HG03025 (cell line): Measurements from ENCODE around the gene ZNF362.
"Not testable (repeated sequence)": the region's sequence is repeated elsewhere in the genome, so short reads cannot be mapped to it uniquely, and the experiment has no call there.

Experiments
- ATAC-seq: cut with Tn5 transposase; IDR thresholded peaks from one replicate; pipeline ENCODE4 v1.9.1; 2021; ENCODE audit warnings: mild to moderate bottlenecking, moderate library complexity; ENCODE audit not compliant: unreplicated experiment, low FRiP score

ZNF362 gene

GRCh38 chr1:33256471-33257206 lies at the start of gene ZNF362:
Gene ZNF362 (plus strand): TSS chr1:33256492. CDS start chr1:33270575, 14,083 bp downstream.
- ATAC-seq: no peak

DNA sequence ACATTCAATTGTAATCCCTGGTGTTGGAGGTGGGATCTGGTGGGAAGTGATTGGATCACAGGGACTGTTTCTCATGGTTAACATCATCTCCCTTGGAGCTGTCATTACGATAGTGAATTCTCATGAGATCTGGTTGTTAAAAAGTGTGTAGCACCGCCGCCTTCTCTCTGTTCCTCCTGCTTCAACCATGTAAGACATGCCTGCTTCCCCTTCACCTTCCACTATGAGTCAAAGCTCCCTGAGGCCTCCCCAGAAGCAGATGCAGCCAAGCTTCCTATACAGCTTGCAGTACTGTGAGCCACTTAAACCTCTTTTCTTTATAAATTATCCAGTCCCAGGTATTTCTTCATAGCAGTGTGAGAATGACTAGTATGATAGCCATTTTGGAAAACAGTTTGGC lies 44.3 kb upstream of the ZNF362 start:
- ATAC-seq: no peak

GRCh38 chr1:33219886-33220661 lies 36.2 kb upstream of the ZNF362 start:
- ATAC-seq: no peak

DNA sequence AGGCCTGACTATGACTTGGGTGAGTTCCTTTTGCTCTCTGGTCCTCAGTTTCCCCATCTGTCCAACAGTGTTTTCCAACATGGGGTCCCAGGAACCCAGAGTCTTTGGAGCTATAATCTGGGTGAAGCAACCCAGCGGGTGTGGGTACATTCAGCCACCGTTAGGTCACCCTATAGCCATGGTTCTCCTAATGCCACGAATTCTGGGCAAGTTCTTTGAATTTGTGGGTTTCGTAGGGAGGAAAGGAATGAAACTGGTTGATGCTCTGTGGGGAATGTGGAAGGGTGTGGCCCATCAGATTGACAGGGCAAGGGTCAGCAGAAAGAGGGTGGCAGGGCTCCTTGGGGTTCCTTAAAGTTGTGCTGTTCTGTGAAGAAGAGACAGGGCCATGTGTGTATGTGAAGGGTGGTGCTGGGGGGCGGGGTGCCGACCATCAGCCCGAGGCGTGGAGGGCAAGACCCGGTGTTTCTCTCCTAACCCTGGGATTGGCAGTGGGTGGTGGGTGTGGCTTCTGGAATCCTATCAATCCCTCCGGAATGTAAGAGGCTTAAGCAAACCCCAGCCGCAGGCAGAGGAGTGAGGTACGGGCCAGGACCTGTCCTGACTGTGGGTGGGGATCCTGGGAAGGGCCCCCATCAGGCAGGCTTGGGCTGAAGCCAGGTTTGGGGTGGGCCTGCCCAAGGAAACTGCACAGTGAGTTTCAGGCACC lies 35.5 kb upstream of the ZNF362 start:
- no peak for ATAC-seq

GRCh38 chr1:33221385-33221758 lies 34.9 kb upstream of the ZNF362 start:
- no peak for ATAC-seq

GRCh38 chr1:33222381-33222780 lies 33.9 kb upstream of the ZNF362 start:
- no peak for ATAC-seq

- ATAC-seq: no peak
Observed at GRCh38 chr1:33224166-33224707, 32.1 kb upstream of the ZNF362 start.

DNA sequence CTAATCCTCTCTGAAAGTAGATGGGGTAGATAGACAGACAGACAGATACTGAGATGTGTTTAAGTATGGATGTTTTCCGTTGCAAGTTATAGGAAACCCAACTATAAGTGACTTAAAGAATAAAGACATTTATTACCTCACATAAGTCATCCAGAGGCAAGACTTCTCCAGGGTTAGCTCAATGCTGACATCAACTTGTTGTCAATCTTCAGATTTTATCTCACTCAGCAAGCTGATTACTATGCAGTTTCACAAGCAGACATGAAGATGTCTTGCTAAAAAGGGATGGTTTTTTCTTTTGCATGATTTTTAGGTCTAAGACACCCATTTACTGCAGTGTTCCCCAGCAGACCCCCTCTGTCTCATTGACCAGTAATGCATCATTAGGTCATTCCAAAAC lies 30.7 kb upstream of the ZNF362 start:
- ATAC-seq: no peak

- no peak for ATAC-seq
Observed at GRCh38 chr1:33228935-33229487, 27.3 kb upstream of the ZNF362 start.

DNA sequence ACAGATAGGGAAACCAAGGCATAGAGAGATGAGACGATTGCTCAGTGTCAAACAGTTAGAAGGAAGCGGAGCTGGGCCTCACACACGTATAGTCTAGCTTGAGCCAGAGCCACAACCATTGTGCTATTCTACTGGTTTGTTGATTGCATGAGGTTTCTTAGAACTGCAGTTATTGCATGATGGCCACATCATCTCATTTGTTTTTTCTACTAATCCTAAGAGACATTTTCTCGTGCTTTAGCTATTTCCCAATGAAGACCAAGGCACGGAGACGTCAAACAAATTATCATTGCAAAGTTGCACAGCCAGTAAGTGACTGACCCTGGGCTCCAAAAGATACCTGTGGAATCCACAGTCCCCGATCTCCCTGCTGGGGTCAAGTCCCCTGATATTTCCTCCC lies 25.1 kb upstream of the ZNF362 start:
- ATAC-seq: no peak

DNA sequence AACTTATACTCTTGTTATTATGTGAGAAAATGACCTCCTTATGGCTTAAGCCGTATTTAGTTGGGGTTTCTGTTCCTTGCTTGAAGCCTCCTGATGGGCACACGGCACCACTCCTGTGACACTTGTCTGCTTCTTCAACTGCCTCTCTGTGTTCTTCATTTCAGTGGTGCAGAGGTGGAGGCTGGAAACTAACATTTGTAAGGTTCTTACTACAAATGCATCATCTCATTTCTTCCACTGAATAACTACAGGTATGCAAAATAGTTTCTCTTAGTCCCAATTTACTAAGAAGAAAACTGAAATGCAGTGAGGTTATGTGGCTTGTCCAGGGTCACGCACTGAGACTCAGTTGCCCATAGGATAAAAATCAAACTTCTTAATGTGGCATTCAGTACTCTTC lies 23.6 kb upstream of the ZNF362 start:
- no peak for ATAC-seq

GRCh38 chr1:33234131-33234530 lies 22.2 kb upstream of the ZNF362 start:
- no peak for ATAC-seq

GRCh38 chr1:33234588-33234990 lies 21.7 kb upstream of the ZNF362 start:
- ATAC-seq: no peak

DNA sequence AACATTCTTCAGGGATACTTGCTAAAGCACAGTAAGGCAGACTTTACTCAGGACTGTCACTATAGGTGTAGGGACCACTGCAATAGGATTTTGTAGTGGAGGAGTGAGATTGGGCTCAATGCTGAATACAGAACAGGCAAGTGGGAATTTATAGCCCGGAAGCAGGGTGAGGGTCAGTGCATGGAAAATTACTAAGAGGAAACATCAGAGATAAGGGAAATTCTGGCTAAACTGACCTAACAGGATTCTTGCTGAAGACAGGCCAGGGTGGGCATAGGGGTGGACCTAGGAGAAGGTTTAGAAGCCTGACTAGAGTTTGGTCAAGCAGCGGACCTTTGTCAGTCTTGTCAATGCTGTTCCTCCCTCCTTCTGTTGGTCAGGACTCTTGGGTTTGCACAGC lies 20.8 kb upstream of the ZNF362 start:
- ATAC-seq: no peak

- no peak for ATAC-seq
Observed at GRCh38 chr1:33236498-33236897, 19.8 kb upstream of the ZNF362 start.

DNA sequence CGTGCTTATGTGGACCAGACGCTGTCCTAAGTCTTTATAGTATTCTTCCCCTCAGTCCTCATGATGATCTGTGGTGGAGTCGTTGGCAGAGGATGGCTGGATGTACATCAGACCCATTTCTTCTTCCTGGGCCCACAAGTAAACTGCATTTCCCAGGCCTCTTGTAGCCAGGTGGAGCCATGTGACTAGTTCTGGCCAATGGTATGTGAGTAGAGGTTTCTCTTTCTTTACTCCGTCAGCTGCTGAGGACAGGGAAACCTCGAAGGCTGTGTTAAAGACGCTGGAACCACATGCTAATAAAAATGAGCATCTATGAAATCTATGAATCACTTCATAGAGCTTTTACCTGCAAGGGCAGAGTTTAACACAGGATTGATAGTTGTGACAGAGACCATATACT lies 18.7 kb upstream of the ZNF362 start:
- ATAC-seq: no peak

GRCh38 chr1:33238194-33238724 lies 18.0 kb upstream of the ZNF362 start:
- not testable (repeated sequence) for ATAC-seq

GRCh38 chr1:33239410-33239809 lies 16.9 kb upstream of the ZNF362 start:
- ATAC-seq: not testable (repeated sequence)

GRCh38 chr1:33241866-33242265 lies 14.4 kb upstream of the ZNF362 start:
- no peak for ATAC-seq

DNA sequence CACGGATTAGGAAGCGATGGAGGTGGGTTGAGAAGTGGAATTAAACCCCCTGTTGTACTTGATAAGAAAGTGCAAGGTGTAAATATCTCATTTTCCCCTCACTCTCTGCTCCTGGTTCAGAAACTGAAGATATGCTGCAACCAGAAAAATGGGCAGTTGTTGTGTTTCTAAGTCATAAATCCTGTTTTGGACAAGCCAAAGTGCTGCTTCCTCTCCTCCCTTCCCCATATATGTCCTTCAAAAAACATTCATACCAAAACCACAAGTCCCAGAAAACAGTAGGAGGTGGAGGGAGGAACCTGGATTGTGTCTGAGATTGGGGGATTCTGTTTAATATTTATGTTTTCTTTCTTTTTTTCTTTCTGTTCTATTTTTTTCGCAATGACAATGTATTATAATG lies 13.6 kb upstream of the ZNF362 start:
- ATAC-seq: no peak
